H1 (cell line): ENCODE data around the gene PPP6R1. TPM values are rescaled to one million over a fixed set of nuclear protein-coding genes. Genes with fewer than 3 reads are reported as not detected.

Experiments used
- GABPA ChIP-seq: IDR thresholded peaks from 2 replicates; pipeline ENCODE4 v1.6.1; 2011; ENCODE audit warnings: mild to moderate bottlenecking, low read length, moderate library complexity, borderline replicate concordance; ENCODE audit not compliant: insufficient read depth
- RBBP5 ChIP-seq: IDR thresholded peaks from 2 replicates; pipeline ENCODE4 v1.7.1; 2012; ENCODE audit warnings: low read depth, mild to moderate bottlenecking, inconsistent platforms, low read length, moderate library complexity, borderline replicate concordance
- polyA plus RNA-seq, 7 experiments: library from polyadenylated mRNA; depleted of rRNA in 3 of 7; stranded (reverse) in 5 of 7; unstranded in 2 of 7; fragments of >200 nt in 5 of 7; fragments of 200-250 nt in 2 of 7; gene quantifications; 1 replicate in 5 of 7; 2 replicates in 1 of 7; 4 replicates in 1 of 7; pipeline versions ENCODE4 v1.2.1 to v1.2.3, GENCODE V29; 2011 to 2013; ENCODE audit warnings: missing spikeins in 2 of 7, mixed read lengths in 2 of 7
- total RNA-seq: library from RNA; stranded (reverse); fragmentation: NEBNext Ultra II Directional; extraction: Animal tissue kit (Norgen Biotek cat#: 25700); gene quantifications from 2 replicates; pipeline ENCODE4 v1.2.1, GENCODE V29; 2021

PPP6R1 gene
- total and polyA plus RNA-seq, 2 of the 8 experiments (the other 6 are each of a cell fraction or from before 2014, with no cell fraction given) = 36.4 to 74.4 TPM

DNA sequence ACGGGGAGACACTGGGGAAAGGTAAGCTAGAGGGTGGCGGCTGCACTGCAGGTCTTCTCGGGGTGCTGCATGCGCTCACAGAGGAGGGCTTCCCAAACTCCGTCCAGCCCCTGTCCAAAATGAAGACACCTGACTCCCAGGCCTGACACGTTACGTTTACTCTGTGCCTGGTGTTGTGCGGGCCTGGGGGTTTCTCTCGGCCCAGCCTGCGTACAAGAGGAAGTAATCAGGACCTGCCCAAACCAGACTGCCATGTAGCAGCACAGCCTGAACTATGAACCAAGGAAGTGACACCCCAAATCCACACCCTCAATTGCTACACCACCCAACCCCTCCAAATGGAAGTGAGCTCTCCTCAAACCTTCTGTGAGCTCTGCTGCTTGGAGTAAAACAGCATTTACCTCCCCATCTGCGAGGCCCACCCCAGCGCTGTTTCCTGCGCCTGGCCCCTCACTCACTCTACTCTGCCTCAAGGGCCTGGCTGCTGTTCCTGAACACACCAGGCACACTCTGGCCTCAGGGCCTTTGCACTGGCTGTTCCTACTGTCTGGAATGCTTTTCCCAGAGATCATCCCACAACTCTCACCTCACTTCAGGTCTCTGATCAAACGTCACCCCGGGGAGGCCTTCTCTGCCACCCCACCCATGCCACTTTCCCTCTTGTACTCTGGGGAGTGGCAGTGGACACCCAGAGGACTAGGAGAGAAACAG, 18.1 kb upstream of the PPP6R1 start (continued):
- no peak for TF ChIP-seq GABPA
- no peak for TF ChIP-seq RBBP5
